Adrenal gland (tissue), 12 donors: ENCODE data around the gene ARHGAP12. TPM values are rescaled to one million over a fixed set of nuclear protein-coding genes. Genes with fewer than 3 reads are reported as not detected.

Experiments used
- DNase-seq, 7 donors: peaks; one replicate each; pipeline ENCODE4 v3.0.0-alpha.2; 2019 to 2020
- H3K27ac ChIP-seq, 5 donors: fragments of 200-600 bp; sonication (generic) in 4 of 5; 1 replicate in 3 of 5; 2 replicates in 2 of 5; pipeline versions ENCODE4 v1.5.1 to v1.8.0; 2016 to 2020; ENCODE audit warnings: mild to moderate bottlenecking in 1 of 5
- H3K27me3 ChIP-seq: fragments of 200-600 bp; 2 replicates; pipeline ENCODE4 v1.8.0; 2021
- H3K36me3 ChIP-seq, 2 donors: fragments of 200-600 bp; replicated peaks in 1 of 2; 1 replicate in 1 of 2; 2 replicates in 1 of 2; pipeline versions ENCODE4 v1.5.1 to v1.8.0; 2018 to 2022
- H3K4me1 ChIP-seq, 2 donors: fragments of 200-600 bp; replicated peaks in 1 of 2; 1 replicate in 1 of 2; 2 replicates in 1 of 2; pipeline versions ENCODE4 v1.5.1 to v1.8.0; 2018 to 2021
- H3K4me3 ChIP-seq, 4 donors: fragments of 200-600 bp; sonication (generic) in 3 of 4; one replicate each; pipeline ENCODE4 v1.5.1; 2016 to 2018
- H3K9me3 ChIP-seq, 3 donors: fragments of 200-600 bp; sonication (generic) in 1 of 3; replicated peaks in 1 of 3; 1 replicate in 2 of 3; 2 replicates in 1 of 3; pipeline versions ENCODE4 v1.5.1 to v1.8.0; 2016 to 2021
- CTCF ChIP-seq, 6 experiments: fragments of 450-650 bp in 4 of 6; fragments of 200-600 bp in 2 of 6; sonication (generic) in 1 of 6; IDR thresholded peaks; 1 replicate in 5 of 6; 2 replicates in 1 of 6; pipeline versions ENCODE4 v1.5.1 to v1.8.0; 2016 to 2021; ENCODE audit warnings: antibody characterized with exemption in 6 of 6, mild to moderate bottlenecking in 2 of 6, moderate library complexity in 1 of 6
- POLR2A ChIP-seq, 2 donors: fragments of 450-650 bp; IDR thresholded peaks; one replicate each; pipeline ENCODE4 v1.6.1; 2017; ENCODE audit warnings: antibody characterized with exemption in 2 of 2, mild to moderate bottlenecking in 2 of 2, moderate library complexity in 1 of 2
- WGBS, 4 donors: extraction: QIAGEN DNeasy Blood & Tissue Kit in 2 of 4; methylation state at CpG; one replicate each; pipeline versions ENCODE4 v1.1.5 to v1.1.7; 2013 to 2017; 5-methylcytosine and 5-hydroxymethylcytosine counted together
- intact Hi-C, 2 donors: fragments of 100-400 bp; cut with DNase I; formaldehyde crosslinking; loops; one replicate each; pipeline versions ENCODE4 v1.14.1 to v1.15.0; 2022 to 2023
- polyA plus RNA-seq, 3 donors: library from polyadenylated mRNA; stranded (reverse); fragments of 200-250 nt in 2 of 3; fragments of 350-450 nt in 1 of 3; fragmentation: Illumina TruSeq in 1 of 3; extraction: RNeasy Lipid Tissue Mini Kit (QIAGEN cat#74804) in 1 of 3; gene quantifications; one replicate each; pipeline ENCODE4 v1.2.3, GENCODE V29; 2013 to 2014
- total RNA-seq, 9 donors: library from RNA; depleted of rRNA in 4 of 9; stranded (reverse); fragments of >200 nt in 4 of 9; fragments of 120-200 nt in 1 of 9; fragmentation: NEBNext Ultra II Directional in 1 of 9; extraction: Animal tissue kit (Norgen Biotek cat#: 25700) in 1 of 9; gene quantifications; one replicate each; pipeline versions ENCODE4 v1.1.0 to v1.2.4, GENCODE V29; 2013 to 2023
- donor health status: healthy with polysubstance abuse.
- donor health status: Bipolar disorder and iron deficiency.
- donor health status: DM: yes; HTN: yes; CAD: no.
- donor health status: DM: no; HTN: no; CAD: no.
- donor health status: DM: no; HTN: no; CAD: no.
- donor health status: DM: yes; HTN: yes; CAD: no.

The ARHGAP12 gene
- total and polyA plus RNA-seq, 12 donors: 26.7 to 88.6 (median 38.1) TPM

- no peak for TF ChIP-seq CTCF (IDR thresholded peaks at IDR 0.05)
- TF ChIP-seq POLR2A (IDR thresholded peaks at IDR 0.05): no peak
- H3K27ac ChIP-seq: no peak overlapping the region
- H3K4me1 ChIP-seq: peaks cover 8 to 20% of the 10 kb centered on the region in 2 donors
- intact Hi-C loops: no loop called here
- no peaks in the 10 kb centered on the region for H3K9me3 ChIP-seq
- no peak for DNase-seq
- no peaks in the 10 kb centered on the region for H3K27me3 ChIP-seq
- 89 to 94% (median 92%) methylated on average over 9 of the region's 9 CpGs for WGBS, 4 donors
- H3K36me3 ChIP-seq: no peaks in the 10 kb centered on the region
- H3K4me3 ChIP-seq: no peak overlapping the region
Measured at GRCh38 chr10:31937371-31937770, 8.7 kb upstream of the ARHGAP12 start.

- WGBS, 4 donors: 61 to 68% (median 64%) methylated on average over 5 of the region's 5 CpGs
- Histone ChIP-seq H3K4me3 (no peak overlapping the region), H3K27me3 (no peaks in the 10 kb centered on the region), H3K36me3 (no peaks in the 10 kb centered on the region), H3K4me1 (peaks cover 8 to 20% of the 10 kb centered on the region in 2 donors), H3K9me3 (no peaks in the 10 kb centered on the region), H3K27ac (no peak overlapping the region)
- no peak for TF ChIP-seq POLR2A (IDR thresholded peaks at IDR 0.05)
- TF ChIP-seq CTCF (IDR thresholded peaks at IDR 0.05): no peak
- intact Hi-C loops: no loop called here
- DNase-seq: no peak
Measured at GRCh38 chr10:31936933-31937332, 8.3 kb upstream of the ARHGAP12 start.

GRCh38 chr10:31936086-31936485 is 7.5 kb upstream of the ARHGAP12 start:
- no peak for TF ChIP-seq CTCF (IDR thresholded peaks at IDR 0.05)
- no peak for TF ChIP-seq POLR2A (IDR thresholded peaks at IDR 0.05)
- intact Hi-C loops: no loop called here
- no peaks in the 10 kb centered on the region for H3K9me3 ChIP-seq
- H3K27ac ChIP-seq: no peak overlapping the region
- 87 to 95% (median 95%) methylated on average over 1 of the region's 1 CpG for WGBS, 4 donors
- H3K27me3 ChIP-seq: no peaks in the 10 kb centered on the region
- DNase-seq: no peak
- H3K4me3 ChIP-seq: no peak overlapping the region
- H3K36me3 ChIP-seq: no peaks in the 10 kb centered on the region
- H3K4me1 ChIP-seq: peaks cover 2 to 14% of the 10 kb centered on the region in 2 donors

GRCh38 chr10:31935678-31936077 is 7.0 kb upstream of the ARHGAP12 start:
- no peak for DNase-seq
- Histone ChIP-seq H3K27ac (no peak overlapping the region), H3K36me3 (no peaks in the 10 kb centered on the region), H3K27me3 (no peaks in the 10 kb centered on the region), H3K4me3 (no peak overlapping the region), H3K4me1 (peaks cover 0 to 14% of the 10 kb centered on the region in 2 donors), H3K9me3 (no peaks in the 10 kb centered on the region)
- WGBS, 4 donors: 86 to 92% (median 90%) methylated on average over 4 of the region's 4 CpGs
- TF ChIP-seq CTCF (IDR thresholded peaks at IDR 0.05) (no peak), POLR2A (IDR thresholded peaks at IDR 0.05) (no peak)
- intact Hi-C loops: no loop called here
